NCI-H460 (cell line): ENCODE data around the gene GAPDHS. TPM values are rescaled to one million over a fixed set of nuclear protein-coding genes. Genes with fewer than 3 reads are reported as not detected.

Experiments
- DNase-seq: peaks from one replicate; pipeline ENCODE4 v3.0.0-alpha.2; 2016; ENCODE audit warnings: low read depth; ENCODE audit errors: extremely low read depth
- total RNA-seq: library from RNA; depleted of rRNA; stranded (reverse); fragments of >200 nt; shearing (Covaris generic); gene quantifications from 2 replicates; pipeline ENCODE4 v1.2.3, GENCODE V29; 2014

GAPDHS gene
- total RNA-seq, 1 experiment from 2014 or later, result not detected

- peak; percentile 21 for DNase-seq
Measured at GRCh38 chr19:35555301-35556005, 22.2 kb downstream of the GAPDHS start.

DNA sequence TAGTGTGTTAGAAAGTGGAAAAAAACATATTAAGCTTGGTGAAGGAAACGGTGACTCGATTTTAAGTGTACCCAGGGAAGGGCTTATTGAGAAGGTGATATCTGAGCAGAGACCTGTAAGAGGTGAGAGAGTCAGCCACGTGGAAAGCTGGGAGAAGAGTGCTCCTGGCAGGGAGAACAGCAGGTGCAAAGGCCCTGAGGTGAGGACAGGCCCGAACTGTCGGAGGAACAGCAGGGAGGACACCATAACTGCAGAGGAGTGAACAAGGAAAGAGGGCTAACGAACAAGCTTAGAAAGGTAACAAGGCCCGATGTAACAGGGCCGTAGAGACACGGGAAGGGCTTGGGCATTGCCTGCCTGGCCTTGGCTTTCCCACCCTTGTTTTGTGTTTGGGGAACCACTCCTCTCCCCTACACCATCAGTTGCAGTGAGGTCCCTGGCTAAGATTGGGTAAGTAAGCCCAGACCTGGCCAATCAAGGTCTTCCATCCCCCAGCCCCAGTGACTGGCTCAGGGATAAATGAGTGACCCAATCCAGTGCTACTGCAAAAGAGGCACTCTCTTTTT lies 22.9 kb downstream of the GAPDHS start:
- DNase-seq, result no peak

- no peak for DNase-seq
Measured at GRCh38 chr19:35556846-35557538, 23.7 kb downstream of the GAPDHS start.

DNA sequence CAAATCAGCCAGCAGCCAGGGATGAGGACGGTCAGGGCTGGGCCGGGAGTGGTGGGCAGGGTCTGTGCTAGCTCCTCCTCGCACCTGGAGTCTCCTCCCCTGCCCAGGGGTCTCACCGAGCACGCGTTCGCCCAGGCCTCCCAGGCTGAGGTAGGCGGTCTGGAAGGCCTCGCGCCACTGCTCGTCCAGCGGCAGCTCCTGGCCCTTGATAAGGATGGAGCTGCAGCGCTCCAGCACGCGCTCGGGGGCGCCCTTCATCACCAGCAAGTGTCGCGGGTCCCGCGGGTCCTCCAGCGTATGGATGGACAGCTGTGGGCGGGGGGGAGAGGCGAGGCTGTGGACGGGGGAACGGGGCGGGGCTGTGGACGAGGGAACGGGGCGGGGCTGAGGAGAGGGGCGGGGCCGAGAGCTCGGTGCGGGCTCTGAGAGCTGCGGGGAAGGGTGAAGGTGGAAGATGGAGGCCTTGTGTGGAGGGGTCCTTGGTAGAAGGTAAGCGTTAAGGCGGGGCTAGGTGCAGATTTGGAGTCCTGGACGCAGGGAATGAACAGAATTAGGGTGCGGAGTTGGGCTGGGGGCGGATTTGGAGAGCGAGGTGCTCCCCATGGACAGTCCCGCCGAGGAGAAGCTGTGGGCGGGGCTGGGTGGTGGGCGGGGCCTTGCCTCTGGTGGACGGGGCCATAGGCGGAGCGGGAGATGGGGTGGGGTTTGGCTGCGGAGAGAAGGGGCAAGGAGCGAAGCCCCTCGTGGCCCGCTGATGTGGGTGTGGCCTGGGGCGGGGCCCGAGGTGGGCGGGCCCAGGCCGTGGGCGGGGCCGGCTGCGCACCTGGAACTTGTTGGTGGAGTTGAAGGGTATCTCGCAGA lies 24.5 kb downstream of the GAPDHS start:
- no peak for DNase-seq

GRCh38 chr19:35558400-35559280 lies 25.4 kb downstream of the GAPDHS start:
- no peak for DNase-seq

DNA sequence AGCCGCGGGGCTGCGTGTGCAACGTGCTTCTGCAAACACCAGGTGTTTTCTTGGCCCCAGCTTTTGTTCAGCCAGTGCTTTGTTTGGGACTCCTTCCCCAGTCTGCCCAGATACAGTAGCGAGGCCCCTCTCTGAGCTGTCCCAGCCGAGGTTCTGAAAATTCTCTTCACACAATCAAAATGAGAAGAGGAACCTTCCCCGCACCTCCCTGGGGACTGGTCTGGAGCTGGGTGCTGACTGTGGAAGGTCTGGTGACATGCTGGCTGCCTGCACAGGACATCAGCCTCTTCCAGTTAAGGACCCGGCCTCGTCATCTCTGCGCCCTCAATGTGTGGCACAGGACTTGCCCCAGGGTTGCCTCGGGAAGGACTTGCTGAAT lies 26.0 kb downstream of the GAPDHS start:
- no peak for DNase-seq

DNA sequence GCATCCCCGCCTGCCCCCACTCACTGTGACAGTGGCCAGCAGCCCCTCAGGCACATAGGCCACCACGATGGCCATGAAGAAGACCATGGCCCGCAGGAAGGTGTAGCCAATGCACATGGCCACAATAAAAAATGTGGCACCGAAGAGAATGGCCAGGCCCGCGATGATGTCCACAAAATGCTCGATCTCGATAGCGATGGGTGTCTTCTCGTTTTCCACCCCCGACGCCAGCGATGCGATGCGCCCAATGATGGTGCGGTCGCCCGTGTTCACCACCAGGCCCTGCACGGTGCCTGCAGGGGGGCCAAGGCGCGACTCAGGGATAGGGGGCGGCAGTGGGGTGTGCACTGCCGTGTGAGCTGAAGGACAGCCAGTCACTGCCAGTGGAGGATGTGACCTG lies 26.5 kb downstream of the GAPDHS start:
- no peak for DNase-seq

GRCh38 chr19:35560271-35560670 lies 27.0 kb downstream of the GAPDHS start:
- no peak for DNase-seq

DNA sequence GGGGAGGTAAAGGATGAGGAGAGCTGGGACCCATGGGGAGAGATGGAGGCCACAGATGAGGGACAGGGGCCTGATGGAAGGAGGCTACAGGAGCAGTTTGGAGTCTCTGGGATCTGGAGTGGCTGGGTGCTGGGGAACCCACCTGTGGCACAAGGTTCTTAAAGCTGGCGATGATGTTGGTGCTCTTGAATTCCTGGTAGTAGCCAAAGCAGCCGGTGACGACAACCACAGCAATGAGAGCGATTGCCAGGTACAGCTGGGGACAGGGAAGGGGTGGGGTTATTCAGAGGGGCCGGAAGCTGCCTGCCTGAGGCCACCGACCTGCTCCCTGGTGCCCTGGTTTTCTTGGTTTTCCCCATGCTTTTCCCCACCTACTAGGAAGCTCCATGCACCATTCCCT lies 27.4 kb downstream of the GAPDHS start:
- DNase-seq, result no peak

GRCh38 chr19:35561436-35561835 lies 28.2 kb downstream of the GAPDHS start:
- no peak for DNase-seq

DNA sequence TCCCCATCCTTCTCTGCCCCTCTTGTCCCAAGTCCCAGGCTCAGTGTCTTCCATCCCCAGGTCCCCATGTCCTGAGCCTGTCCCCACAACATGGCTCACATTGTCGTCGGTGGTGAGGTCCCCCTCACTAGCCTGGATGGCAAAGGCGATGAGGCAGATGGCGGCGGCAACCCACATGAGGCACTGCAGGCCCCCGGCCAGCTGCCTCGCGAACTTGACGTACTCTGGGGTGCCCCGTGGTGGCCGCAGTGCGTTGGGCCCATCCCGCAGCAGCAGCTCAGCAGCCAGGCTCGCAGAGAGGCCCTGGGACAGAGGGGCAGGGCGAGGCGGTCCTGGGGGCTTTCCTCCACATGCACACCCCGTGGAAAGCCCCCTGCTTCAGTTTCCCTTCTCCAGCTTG lies 29.1 kb downstream of the GAPDHS start:
- no peak for DNase-seq

DNA sequence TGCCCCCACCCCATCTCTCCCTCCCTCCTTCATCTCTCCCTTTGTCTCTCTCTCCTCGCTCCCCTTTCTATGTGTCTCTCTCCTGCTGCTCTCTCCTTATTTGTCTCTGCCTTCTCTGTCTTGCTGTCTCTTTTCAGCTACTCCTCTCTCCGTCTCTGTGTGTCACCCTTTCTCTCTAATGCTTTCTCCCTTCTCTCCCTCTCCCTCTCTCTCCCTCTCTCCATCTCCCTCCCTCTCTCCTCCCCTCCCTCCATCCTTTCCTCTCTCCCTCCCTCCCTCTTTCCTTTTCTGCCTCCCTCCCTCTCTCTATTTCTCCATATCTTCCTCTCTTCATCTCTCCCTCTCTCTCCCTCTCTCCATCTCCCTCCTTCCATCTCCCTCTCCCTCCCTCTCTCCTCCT lies 29.5 kb downstream of the GAPDHS start:
- DNase-seq, result no peak

DNA sequence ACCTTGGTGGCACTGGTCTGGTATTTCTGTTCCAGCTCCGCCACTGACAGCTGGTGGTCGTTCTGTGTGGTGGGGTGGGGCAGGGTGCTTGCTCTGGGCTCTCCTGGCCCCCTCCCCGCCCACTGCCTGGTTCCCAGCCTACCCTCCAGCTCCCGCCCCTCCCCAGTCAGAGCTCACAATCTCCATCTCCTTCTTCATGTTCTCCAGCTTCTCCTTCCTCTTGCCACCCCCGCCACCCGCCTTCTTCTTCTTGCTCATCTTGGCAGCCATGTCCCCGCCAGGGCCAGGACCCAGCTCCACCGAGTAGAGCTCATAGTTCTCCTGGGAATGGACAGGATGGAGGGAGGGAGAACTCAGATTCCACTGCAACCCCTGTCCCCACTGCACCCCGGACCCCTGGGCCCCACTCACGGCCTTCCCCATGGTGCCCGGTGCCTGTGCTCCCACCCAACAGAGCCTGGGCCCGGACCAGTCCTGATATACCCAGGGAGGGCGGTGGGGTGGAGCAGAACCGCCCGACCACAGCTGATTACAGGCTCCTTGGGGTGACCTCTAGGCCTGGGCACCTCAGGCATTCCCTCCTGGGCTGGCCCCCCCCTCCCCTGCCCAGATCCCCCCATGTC lies 30.1 kb downstream of the GAPDHS start, which contains the start of gene ATP4A:
Gene ATP4A (minus strand): TSS at position 452 of the 623 bp plus-strand sequence. CDS start 29 bp downstream, at position 423.
- DNase-seq, result no peak

- DNase-seq, result no peak
Measured at GRCh38 chr19:35565016-35565856, 32.0 kb downstream of the GAPDHS start.

- no peak for DNase-seq
Measured at GRCh38 chr19:35566738-35567137, 33.5 kb downstream of the GAPDHS start.

DNA sequence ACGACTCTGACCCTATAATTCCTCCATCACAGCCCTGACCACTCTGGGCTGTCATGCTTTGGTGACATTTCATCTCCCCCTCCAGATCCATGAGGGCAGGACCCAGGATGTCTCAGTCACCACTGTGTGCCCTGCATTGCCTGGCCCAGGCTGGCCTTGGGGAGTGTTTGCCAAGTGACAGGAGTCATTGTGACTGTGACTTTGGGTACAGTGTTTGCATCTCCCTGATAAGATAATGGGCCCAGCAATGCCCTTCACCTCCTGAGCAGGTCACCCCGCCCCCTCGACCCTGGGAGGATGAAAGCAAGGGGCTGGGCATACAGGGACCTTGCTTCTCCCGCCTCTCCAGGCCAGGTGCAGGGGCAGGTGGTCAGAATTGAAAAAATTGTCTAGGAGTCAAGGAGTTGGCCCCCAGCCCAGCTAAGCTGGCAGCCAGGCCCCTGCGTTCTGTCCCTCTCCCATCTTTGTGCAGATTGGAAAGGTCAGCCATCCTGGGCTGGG lies 36.1 kb downstream of the GAPDHS start:
- DNase-seq, result no peak

GRCh38 chr19:35571406-35571965 lies 38.2 kb downstream of the GAPDHS start:
- DNase-seq, result no peak

DNA sequence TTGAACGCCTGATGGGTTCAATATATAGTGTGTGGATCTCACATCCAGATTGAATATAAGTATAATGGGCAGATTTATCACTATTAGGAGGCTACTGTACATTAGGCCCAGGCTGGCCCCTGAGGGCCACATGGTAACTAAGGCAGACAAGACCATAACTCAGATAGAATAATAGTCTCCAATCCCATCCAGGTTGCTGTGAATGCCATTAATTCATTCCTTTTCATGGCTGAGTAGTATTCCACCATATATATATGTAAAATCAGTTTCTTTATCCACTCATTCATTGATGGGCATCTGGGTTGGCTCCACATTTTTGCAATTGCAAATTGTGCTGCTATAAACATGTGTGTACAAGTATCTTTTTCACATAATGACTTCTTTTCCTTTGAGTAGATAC lies 44.7 kb downstream of the GAPDHS start:
- no peak for DNase-seq
